HPDE6-E6E7 (cell line): Measurements from ENCODE around the gene THSD4.

Source experiments
- DNase-seq: peaks from one replicate; pipeline ENCODE4 v3.0.0; 2011; ENCODE audit warnings: missing footprints; ENCODE audit errors: extremely low spot score

THSD4 gene

GRCh38 chr15:71752604-71753289, 637.5 kb downstream of the THSD4 start:
- DNase-seq: peak; percentile 34

DNA sequence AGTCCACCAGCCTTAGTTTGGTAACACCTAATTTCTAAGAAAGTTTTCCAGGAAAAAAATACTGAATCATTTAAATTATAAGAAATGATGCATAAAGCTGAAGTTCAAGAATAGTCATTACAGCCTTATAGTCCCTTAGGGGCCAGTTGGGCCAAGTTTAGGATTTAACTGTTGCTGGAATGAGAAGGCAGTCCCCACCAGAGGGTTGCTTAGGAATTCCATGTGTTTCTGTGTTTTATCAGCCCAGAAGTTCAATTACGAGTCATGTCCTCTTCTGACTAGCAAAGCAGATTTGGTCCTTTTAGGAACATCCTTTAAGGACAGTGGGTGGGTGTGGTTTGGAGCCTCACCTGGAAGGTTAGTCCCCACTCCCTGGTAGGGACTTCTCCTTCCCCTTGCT, 638.1 kb downstream of the THSD4 start:
- DNase-seq: no peak

GRCh38 chr15:71754660-71755059, 639.4 kb downstream of the THSD4 start:
- no peak for DNase-seq

DNA sequence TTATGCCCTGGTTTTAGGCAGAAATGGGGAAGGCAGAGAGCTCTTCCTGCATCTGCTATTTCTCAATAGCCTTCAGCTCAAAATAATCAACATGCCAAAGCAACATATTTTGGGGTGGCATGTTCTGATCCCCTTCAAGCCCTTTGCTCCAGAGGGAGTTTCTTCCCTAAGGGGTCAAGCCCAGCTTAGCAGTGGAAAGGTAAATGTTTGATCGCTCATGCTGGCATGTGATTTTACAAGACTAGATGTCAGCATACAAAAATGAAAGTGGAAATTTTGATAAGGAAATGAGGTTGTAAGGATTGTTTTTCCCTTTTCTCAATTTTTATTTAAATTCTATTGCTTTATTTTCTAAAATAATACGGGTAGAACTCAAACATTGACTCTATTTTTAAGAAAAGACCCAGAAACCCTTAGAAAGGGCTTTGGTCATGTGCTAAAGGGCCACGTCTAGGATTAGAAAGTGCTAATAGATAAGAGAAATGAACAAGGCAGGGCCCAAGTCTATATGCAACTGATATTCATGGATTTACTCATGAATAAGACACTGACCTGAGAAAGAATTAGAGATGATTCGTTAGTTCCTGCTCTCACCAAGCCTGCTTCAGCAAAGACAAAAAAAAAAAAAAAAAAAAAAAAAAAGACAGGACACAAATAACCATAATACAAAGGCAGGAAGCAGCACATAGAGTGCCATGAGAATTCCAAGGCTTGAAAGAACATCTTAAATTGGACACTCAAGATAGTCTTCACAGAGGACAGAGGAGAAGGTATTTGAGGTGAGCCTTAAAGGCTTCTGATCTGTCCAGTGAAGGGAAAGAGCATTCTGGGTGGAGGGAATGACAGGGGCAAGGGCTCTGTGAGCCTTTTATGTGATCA, 640.1 kb downstream of the THSD4 start:
- DNase-seq: no peak

- DNase-seq: no peak
Measured at GRCh38 chr15:71756599-71757352, 641.5 kb downstream of the THSD4 start.

GRCh38 chr15:71757741-71758530, 642.7 kb downstream of the THSD4 start:
- DNase-seq: no peak

- DNase-seq: no peak
Measured at GRCh38 chr15:71758711-71759110, 643.4 kb downstream of the THSD4 start.

- DNase-seq: no peak
Measured at GRCh38 chr15:71760852-71761251, 645.6 kb downstream of the THSD4 start.

- DNase-seq: peak; percentile 81
Measured at GRCh38 chr15:71761649-71762048, 646.4 kb downstream of the THSD4 start.

- DNase-seq: no peak
Measured at GRCh38 chr15:71768184-71768583, 652.9 kb downstream of the THSD4 start.

GRCh38 chr15:71773206-71773859, 658.1 kb downstream of the THSD4 start:
- no peak for DNase-seq

- no peak for DNase-seq
Measured at GRCh38 chr15:71775856-71776255, 660.6 kb downstream of the THSD4 start.

DNA sequence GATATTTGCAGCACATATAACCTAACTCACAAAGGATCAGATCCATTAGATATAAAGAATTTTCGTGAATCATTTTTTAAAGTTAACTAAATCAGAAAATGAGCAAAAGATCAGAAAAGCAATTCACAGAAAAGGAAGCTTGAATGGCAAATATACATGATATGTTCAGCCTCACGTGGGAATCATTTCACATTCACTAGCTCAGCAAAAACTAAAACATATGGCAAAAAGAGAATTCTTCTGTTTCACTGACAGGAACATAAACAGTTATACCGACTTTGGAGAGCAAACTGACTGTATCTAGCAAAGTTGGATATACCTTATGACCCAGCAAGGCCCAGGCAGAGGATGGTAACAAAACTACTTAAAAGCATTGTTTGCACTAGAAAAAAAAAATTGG, 661.0 kb downstream of the THSD4 start:
- no peak for DNase-seq

GRCh38 chr15:71777216-71777943, 662.1 kb downstream of the THSD4 start:
- DNase-seq: no peak

GRCh38 chr15:71779073-71779797, 664.0 kb downstream of the THSD4 start:
- DNase-seq: no peak

DNA sequence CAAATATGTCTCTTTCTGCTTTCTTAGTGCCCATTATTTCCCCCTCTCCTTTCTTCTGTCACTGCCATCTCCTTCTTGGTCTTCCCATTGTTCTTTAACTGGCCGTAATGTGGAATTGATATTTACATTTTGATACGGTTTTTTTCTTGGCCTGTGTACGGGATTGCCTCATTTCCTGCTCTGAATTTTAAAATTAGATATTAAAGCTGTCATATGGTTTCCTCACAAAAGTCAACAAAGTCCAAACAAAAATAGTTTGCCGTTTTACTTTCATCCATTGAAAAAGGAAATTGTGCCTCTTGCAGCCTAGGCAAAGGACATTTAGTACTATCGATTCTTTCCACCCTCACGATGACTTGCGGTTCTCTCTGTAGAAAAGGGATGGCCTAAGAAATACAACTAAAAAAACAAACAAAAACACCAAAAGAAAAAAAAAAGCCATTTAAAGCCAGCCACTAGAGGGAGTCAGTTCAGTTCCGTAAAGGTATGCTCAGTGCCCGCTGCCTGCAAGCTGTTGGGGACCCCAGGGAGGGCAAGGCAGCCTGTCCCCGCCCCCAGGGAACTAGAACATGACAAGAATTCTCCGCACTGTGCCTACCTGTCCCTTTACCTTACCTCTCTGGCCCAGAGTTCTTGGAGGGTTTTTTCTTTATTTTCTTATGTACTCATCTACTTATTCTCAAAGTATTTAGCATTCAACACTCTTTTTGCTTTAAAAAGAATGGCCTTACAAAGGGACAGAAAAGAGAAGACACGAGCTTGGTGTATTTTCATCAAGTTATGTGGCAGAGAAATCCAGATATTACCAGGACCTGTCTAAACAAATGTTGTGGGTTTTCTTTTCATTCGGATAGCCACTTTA, 665.1 kb downstream of the THSD4 start:
- DNase-seq: peak; percentile 23

DNA sequence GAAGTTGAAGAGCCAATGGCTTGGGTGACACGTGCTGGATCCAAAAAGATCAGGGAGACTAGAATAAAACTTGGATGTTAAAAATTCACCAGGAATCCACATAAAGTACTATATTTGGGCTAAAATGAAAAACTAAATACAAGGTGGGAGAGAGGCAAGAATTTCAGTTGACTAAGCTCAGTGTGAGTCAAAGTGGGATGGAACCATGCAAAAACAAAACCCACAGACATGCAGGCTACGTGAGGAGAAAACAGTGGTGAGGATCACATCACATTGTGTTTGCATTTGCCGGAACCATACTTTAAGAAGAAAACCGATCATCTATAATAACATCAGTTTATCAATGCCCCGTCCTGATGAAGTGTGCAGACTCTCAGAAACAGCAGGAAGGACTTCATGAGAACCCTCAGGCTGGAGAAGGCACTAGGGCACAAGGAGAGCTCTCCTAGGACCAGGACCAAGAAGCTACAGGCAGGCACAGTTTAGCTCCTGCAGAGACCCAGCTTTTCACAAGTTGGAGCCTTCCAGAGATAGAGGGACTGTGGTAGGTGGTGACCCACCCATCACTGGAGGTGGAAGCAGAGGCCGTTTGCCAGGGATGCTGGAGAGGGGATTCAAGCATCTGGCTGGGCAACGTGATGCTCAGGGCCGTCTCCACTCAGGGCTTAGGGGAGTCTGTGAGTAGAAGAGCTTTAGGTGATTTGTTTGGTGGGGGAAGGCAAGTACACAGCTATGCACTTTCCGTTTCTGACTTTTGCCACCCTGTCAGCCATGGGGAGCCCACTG, 666.1 kb downstream of the THSD4 start:
- DNase-seq: no peak

DNA sequence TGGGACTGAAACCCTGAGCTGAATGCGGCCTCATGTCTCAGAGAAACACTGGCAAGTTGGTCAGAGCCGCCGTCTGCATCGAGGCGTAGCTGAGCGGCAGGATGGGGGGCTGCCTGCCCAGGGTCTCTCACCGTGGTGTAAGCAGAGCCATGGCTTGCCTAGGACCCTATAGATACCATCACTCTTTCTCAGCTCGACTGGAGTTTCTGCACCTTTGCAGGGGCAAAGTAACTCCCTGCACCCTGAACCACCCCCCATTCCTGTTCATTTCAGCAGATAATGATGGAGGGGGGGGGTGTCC, 666.6 kb downstream of the THSD4 start:
- DNase-seq: no peak
